Omental fat pad (tissue), 4 donors: ENCODE measurements around the gene SMARCC1. TPM values are rescaled to one million over a fixed set of nuclear protein-coding genes. Genes with fewer than 3 reads are reported as not detected.

Experiments used
- ATAC-seq: fragments of 150-250 bp; one replicate; pipeline ENCODE4 v1.9.1; 2016; ENCODE audit warnings: mild to moderate bottlenecking, moderate library complexity; ENCODE audit not compliant: low FRiP score
- DNase-seq: peaks from one replicate; pipeline ENCODE4 v3.0.0-alpha.2; 2019; ENCODE audit warnings: low spot score
- CTCF ChIP-seq, 3 donors: fragments of 450-650 bp; IDR thresholded peaks; one replicate each; pipeline ENCODE4 v1.5.1; 2016 to 2017; ENCODE audit warnings: antibody characterized with exemption in 3 of 3, mild to moderate bottlenecking in 3 of 3, moderate library complexity in 2 of 3
- total RNA-seq, 4 donors: library from RNA; depleted of rRNA; stranded (reverse); fragments of >200 nt; gene quantifications; one replicate each; pipeline ENCODE4 v1.1.0, GENCODE V29; 2016

The SMARCC1 gene
- total RNA-seq, 4 donors from 2014 or later, result 21.3 to 43.4 (median 32.2) TPM

DNA sequence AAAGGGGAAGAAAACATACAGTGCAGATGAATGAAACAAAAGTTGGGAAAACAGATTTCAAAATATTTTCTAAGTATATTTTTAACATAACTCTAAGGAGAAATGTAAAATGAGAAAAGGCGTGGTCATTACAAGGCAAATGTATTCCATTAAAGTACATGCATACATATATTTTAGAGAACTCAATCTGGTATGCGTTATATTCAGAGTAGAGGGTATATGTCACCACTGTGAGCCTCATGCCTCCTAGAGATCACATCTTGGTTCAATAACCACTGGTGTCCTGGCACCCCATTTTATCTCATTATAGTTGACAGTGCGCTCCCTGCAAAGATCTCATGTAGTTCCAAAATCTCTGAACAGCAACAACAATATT, 77.5 kb downstream of the SMARCC1 start:
- TF ChIP-seq CTCF (IDR thresholded peaks at IDR 0.05), result no peak
- ATAC-seq, result no peak
- no peak for DNase-seq

DNA sequence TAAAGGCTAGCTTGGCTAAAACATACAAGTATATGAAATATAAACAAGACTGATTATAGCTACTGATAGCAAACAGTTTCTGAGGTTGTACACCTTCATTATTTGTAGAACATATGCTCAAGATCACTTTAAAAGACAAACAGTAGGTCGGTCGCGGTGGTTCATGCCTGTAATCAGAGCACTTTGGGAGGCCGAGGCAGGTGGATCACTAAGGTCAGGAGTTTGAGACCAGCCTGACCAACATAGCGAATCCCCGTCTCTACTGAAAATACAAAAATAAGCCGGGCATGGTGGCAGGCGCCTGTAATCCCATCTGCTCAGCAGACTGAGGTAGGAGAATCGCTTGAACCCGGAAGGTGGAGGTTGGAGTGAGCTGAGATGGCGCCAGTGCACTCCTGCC, 80.3 kb downstream of the SMARCC1 start:
- ATAC-seq, result no peak
- DNase-seq, result no peak
- TF ChIP-seq CTCF (IDR thresholded peaks at IDR 0.05), result no peak

DNA sequence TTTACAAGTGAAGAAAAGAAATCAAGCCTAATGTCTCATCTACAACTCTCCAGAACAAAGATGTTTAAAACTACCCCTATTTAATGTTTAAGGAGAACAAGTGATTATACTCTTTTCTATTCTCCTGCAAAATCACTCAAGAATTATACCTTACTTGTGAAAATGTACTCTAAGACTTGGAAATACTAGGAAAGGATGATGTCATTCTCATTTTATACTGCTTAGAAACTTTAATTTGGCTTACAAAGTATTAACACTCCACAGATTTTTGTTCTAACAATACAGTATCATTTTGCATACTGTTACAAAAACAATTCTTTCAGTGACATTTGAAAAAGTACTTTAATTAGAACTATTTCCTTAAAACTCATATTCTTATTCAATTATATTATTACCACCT, 89.5 kb downstream of the SMARCC1 start:
- no peak for ATAC-seq
- DNase-seq, result no peak
- no peak for TF ChIP-seq CTCF (IDR thresholded peaks at IDR 0.05)

DNA sequence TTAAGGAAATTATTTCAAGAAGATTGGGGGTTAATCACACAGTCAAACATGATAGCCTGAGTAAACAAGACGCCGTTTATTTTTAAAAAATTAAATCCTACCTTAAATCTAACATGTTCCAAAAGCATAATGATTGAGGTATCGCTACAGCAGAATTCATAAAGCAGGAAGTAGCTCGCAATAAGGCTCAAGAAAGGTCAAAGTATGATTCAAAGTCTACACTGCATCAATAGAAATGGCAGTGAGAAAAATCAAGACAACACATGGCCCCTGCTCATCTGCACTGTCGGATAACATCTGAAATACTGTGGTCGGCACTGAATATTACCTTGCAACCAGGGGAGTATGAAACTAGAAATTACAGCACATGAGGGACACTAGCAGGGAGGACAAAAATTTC, 93.2 kb downstream of the SMARCC1 start:
- no peak for ATAC-seq
- no peak for TF ChIP-seq CTCF (IDR thresholded peaks at IDR 0.05)
- no peak for DNase-seq

- ATAC-seq (no peak), DNase-seq (no peak)
- no peak for TF ChIP-seq CTCF (IDR thresholded peaks at IDR 0.05)
Observed at GRCh38 chr3:47685037-47685436, 96.7 kb downstream of the SMARCC1 start.

DNA sequence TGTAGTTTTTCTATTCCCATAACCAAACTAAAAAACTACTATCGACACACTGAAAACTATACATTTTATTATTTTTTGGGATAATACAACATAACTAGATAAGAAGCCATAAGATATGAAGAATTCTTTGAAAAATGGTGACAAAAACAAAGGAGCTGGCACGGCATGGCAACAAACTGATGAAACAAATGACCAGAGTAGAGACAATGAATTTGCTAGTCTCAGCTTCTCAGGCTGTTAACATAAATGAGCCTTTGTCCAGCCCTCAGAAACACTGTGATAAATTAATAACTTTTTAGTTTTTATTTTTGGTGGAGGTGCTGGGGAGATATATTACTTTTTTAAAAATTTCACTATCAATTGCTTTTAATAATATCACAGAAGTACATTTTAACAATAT, 100.7 kb downstream of the SMARCC1 start:
- TF ChIP-seq CTCF (IDR thresholded peaks at IDR 0.05), result no peak
- no peak for DNase-seq

DNA sequence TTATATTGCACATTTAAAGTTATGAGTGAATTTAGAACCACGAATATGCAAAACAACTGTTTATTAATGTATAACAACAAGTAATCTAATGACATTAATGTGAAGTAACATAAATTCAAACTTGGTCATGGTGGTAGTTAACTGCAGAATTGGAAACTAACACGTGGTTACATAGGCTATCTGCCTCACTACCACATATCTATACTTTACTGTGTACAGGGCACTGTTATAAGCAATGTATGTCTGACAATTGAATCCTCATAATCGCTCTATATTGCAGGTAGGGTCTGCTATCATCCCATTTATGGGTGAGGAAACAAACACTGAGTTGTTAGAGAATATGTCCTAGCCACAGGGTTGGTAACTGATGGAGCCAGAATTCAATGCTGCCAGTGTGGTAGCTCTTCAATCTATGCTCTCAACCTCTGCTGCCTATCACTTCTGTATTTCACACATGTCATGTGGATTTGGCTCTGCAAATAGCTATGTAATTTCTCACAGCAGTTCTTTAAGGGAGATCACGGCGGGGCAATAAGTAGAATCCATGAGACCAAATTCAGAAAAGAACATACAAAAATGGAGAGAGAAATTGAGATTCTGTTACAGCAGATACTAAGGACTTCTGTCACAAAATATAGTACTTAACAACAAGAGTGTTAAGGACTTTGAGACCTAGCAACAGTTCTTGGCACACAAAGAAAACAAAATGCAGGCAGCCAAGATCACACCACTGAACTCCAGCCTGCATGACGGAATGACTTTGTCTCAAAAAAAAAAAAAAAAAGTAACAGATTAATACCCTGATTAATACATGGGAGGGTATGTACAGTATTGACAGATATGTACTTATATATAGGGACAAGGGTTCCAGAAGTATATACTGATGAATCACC, 103.0 kb downstream of the SMARCC1 start:
- no peak for DNase-seq
- ATAC-seq, result no peak
- no peak for TF ChIP-seq CTCF (IDR thresholded peaks at IDR 0.05)

More for the DNA sequence above, 100.7 kb downstream of the SMARCC1 start:
- no peak for ATAC-seq
